GM23248 (cell line): ENCODE measurements around the gene TRIB2. TPM values are rescaled to one million over a fixed set of nuclear protein-coding genes. Genes with fewer than 3 reads are reported as not detected.

Source experiments
- DNase-seq: peaks from one replicate; pipeline ENCODE4 v3.0.0-alpha.2; 2015
- H2AFZ ChIP-seq: fragments of 200-600 bp; sonication (generic); 2 replicates; pipeline ENCODE4 v1.6.1; 2016; ENCODE audit warnings: antibody characterized with exemption
- H3F3A ChIP-seq: fragments of 200-600 bp; sonication (generic); 2 replicates; pipeline ENCODE4 v1.6.1; 2016; ENCODE audit warnings: mild to moderate bottlenecking, antibody characterized with exemption, mixed run types; ENCODE audit not compliant: insufficient read depth
- H3K27ac ChIP-seq: fragments of 200-600 bp; sonication (generic); 2 replicates; pipeline ENCODE4 v1.5.1; 2016; ENCODE audit warnings: mild to moderate bottlenecking
- H3K27me3 ChIP-seq: fragments of 200-600 bp; sonication (generic); replicated peaks from 2 replicates; pipeline ENCODE4 v1.6.1; 2016; ENCODE audit warnings: mild to moderate bottlenecking; ENCODE audit not compliant: insufficient read depth
- H3K36me3 ChIP-seq: fragments of 200-600 bp; sonication (generic); 2 replicates; pipeline ENCODE4 v1.6.1; 2016; ENCODE audit warnings: low read depth, mild to moderate bottlenecking
- H3K4me1 ChIP-seq: fragments of 200-600 bp; sonication (generic); 2 replicates; pipeline ENCODE4 v1.6.1; 2016; ENCODE audit warnings: mild to moderate bottlenecking; ENCODE audit not compliant: insufficient read depth
- H3K4me2 ChIP-seq: fragments of 200-600 bp; sonication (generic); one replicate; pipeline ENCODE4 v1.6.1; 2016; ENCODE audit warnings: mild to moderate bottlenecking; ENCODE audit not compliant: unreplicated experiment
- H3K4me3 ChIP-seq: fragments of 200-600 bp; sonication (generic); 2 replicates; pipeline ENCODE4 v1.5.1; 2016; ENCODE audit warnings: mild to moderate bottlenecking
- H3K79me2 ChIP-seq: fragments of 200-600 bp; sonication (generic); 2 replicates; pipeline ENCODE4 v1.6.1; 2016; ENCODE audit warnings: mild to moderate bottlenecking; ENCODE audit not compliant: insufficient read depth
- H3K9ac ChIP-seq: fragments of 200-600 bp; sonication (generic); 2 replicates; pipeline ENCODE4 v1.6.1; 2016; ENCODE audit warnings: mild to moderate bottlenecking
- H3K9me2 ChIP-seq: fragments of 200-600 bp; sonication (generic); 2 replicates; pipeline ENCODE4 v1.6.1; 2016; ENCODE audit warnings: mixed run types, mild to moderate bottlenecking, moderate library complexity; ENCODE audit not compliant: insufficient read depth
- H3K9me3 ChIP-seq: fragments of 200-600 bp; sonication (generic); one replicate; pipeline ENCODE4 v1.6.1; 2017; ENCODE audit warnings: low read depth
- H4K20me1 ChIP-seq: fragments of 200-600 bp; sonication (generic); 2 replicates; pipeline ENCODE4 v1.6.0; 2016; ENCODE audit not compliant: insufficient read depth
- EZH2 ChIP-seq: fragments of 200-600 bp; sonication (generic); IDR thresholded peaks from 2 replicates; pipeline ENCODE4 v1.6.1; 2018; ENCODE audit warnings: antibody characterized with exemption, mild to moderate bottlenecking; ENCODE audit not compliant: insufficient read depth, poor library complexity, severe bottlenecking
- EZH2phosphoT487 ChIP-seq: fragments of 200-600 bp; sonication (generic); IDR thresholded peaks from 2 replicates; pipeline ENCODE4 v1.6.1; 2018; ENCODE audit warnings: antibody characterized with exemption, moderate library complexity, mild to moderate bottlenecking, low read depth; ENCODE audit not compliant: insufficient read depth
- WGBS, 2 experiments: methylation state at CpG; one replicate each; pipeline ENCODE4 v1.1.6; 2015 to 2017; ENCODE audit warnings: low lambda C conversion rate in 2 of 2, low coverage in 1 of 2; ENCODE audit errors: missing lambda C conversion rate in 2 of 2; 5-methylcytosine and 5-hydroxymethylcytosine counted together
- in situ Hi-C: fragments of 300-500 bp; cut with MboI; formaldehyde crosslinking; loops from 2 replicates; pipeline ENCODE4 v1.15.0; 2020
- polyA plus RNA-seq: library from polyadenylated mRNA; unstranded; fragments of >200 nt; fragmentation: Nextera tagmentation; extraction: Ambion mirVana; gene quantifications from 2 replicates; pipeline ENCODE4 v1.2.1, GENCODE V29; 2016
- total RNA-seq: library from RNA; depleted of rRNA; stranded (reverse); fragments of >200 nt; shearing (Covaris generic); gene quantifications from 2 replicates; pipeline ENCODE4 v1.2.3, GENCODE V29; 2014

Gene TRIB2
- total and polyA plus RNA-seq, 2 experiments from 2014 or later: 31.5 to 46.9 TPM

DNA sequence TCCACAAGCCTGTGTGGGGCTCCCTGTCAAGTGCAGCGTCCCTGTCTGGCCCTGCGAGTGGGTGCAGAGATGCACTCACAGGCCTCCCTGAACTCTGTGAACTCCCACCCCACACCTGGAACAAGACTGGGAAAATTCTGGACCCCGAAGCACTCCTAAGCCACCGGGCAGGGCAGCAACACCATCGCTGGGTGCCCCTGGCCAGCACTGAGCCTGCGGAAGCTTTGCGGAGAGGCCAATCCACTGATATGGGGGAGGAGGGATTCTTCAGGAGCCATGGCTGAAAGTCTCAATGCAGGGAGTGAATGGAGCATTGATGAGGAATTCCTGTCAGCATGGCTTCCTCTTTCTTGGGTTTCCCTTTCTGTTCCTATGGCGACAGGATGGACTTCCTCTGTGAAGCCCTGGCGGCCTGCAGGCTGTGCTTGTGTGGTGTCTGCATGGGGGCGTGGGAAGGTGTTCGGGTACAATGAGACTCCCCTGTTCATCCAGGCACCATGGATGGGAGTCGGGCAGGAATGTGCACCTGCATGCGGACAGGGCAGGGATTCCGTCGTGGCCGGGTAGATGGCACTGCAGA, 15.1 kb downstream of the TRIB2 start:
- DNase-seq: no peak
- Histone ChIP-seq H3K9ac (no peak overlapping the region), H3K4me1 (no peaks in the 10 kb centered on the region), H3K9me2 (no peaks in the 10 kb centered on the region), H3K4me2 (no peak overlapping the region), H4K20me1 (no peaks in the 10 kb centered on the region; the same call in 1 of the 2 replicates), H3K27me3 (no peaks in the 10 kb centered on the region), H3K27ac (no peak overlapping the region), H2AFZ (no peak overlapping the region), H3F3A (no peaks in the 10 kb centered on the region), H3K4me3 (no peak overlapping the region), H3K79me2 (peaks cover 99% of the 10 kb centered on the region), H3K36me3 (peaks cover 39% of the 10 kb centered on the region), H3K9me3 (no peaks in the 10 kb centered on the region)
- WGBS, 2 experiments: 93 to 95% methylated on average over 16 of the region's 16 CpGs
- TF ChIP-seq EZH2phosphoT487: no peak
- TF ChIP-seq EZH2: no peak
- in situ Hi-C loops: no loop called here

DNA sequence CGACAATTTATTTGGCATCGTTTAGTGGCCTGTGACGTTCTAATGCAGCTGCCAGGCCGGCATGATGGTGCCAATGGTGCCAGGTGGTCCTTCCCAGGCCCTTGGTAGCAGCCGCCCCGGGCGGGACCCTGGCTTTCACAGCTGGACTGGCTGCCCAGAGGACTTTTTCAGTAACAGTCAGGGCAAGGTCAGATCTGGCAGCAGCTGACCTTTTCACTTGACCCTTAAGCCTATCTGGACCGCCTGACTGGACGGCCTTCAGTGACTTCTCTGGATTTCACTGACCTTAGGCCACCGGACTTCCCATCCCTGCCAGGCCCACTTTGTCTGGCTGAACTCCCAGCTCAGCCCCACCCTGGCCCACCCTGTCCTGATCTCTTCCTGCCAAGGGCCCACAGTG, 15.9 kb downstream of the TRIB2 start:
- WGBS, 2 experiments: 93 to 94% methylated on average over 10 of the region's 10 CpGs
- DNase-seq: no peak
- Histone ChIP-seq H3K9me2 (no peaks in the 10 kb centered on the region), H3K4me1 (no peaks in the 10 kb centered on the region), H3K4me2 (no peak overlapping the region), H4K20me1 (no peaks in the 10 kb centered on the region; the same call in 1 of the 2 replicates), H3F3A (no peaks in the 10 kb centered on the region), H3K36me3 (peaks cover 38% of the 10 kb centered on the region), H3K4me3 (no peak overlapping the region), H2AFZ (no peak overlapping the region), H3K27me3 (no peaks in the 10 kb centered on the region), H3K9ac (no peak overlapping the region), H3K27ac (no peak overlapping the region), H3K79me2 (peaks cover 99% of the 10 kb centered on the region), H3K9me3 (no peaks in the 10 kb centered on the region)
- in situ Hi-C loops: no loop called here
- TF ChIP-seq EZH2phosphoT487 (no peak), EZH2 (no peak)

DNA sequence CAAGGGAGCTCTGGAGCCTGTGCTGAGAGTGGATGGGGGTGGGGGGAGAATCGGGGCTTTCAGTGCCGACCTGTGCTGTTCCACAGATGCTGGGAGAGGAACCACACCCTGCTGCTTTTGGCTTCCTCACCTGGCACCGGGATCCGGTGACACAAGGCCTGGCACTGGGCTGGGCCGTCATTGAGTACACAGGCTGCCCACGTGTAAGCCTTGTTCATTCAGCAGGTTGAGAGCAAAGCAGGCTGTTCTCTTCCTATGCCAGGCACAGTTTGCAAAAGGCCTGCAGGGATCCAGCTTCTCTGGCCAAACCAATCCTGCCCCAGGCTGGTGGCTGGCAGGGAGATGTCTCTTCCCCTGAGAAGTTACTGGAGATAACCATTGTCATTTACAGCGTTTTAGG, 17.1 kb downstream of the TRIB2 start:
- Histone ChIP-seq H3K79me2 (peaks cover 93% of the 10 kb centered on the region), H3K9me3 (no peaks in the 10 kb centered on the region), H3K27me3 (no peaks in the 10 kb centered on the region), H3F3A (no peaks in the 10 kb centered on the region), H3K4me2 (no peak overlapping the region), H3K4me1 (no peaks in the 10 kb centered on the region), H2AFZ (no peak overlapping the region), H3K9me2 (no peaks in the 10 kb centered on the region), H3K27ac (no peak overlapping the region), H3K4me3 (no peak overlapping the region), H3K9ac (no peak overlapping the region), H3K36me3 (peaks cover 35% of the 10 kb centered on the region), H4K20me1 (no peaks in the 10 kb centered on the region; the same call in 1 of the 2 replicates)
- in situ Hi-C loops: no loop called here
- no peak for DNase-seq
- WGBS, 2 experiments: 27 to 31% methylated on average over 7 of the region's 7 CpGs
- TF ChIP-seq EZH2phosphoT487 (no peak), EZH2 (no peak)

DNA sequence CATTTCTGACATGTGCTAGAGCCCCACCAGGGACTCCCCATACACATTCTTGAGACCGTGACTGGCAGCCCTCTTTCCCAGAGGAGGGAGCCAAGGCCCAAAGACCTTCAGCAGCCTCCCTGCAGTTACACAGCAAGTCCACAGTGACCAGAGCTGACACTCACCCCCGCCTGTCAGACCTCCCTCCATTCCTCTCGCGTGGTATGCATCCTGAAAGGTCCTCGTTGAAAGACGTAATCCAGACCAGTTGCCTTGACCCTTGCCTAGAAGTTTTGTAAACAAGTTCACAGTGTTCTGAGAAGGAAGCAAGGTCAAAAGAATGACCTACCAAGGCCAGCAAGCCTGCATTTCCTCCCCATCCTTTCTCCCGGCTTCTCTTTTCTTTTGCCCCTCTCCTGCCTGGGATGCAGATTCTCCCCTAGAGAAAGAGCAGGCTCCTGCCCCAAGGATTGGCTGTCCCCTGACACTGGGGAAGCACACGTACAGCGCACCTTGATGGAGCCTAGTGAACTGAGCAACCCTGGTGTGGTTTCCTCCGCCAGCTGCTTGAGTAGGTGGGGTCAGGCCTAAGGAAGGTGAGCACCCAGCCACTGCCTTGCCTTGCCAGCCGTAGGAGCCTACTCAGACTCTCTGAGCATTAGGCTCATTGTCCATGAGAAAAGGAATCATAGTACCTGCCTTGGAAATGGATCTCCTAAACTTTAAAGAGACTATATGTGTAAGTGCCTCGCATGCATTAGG, 18.3 kb downstream of the TRIB2 start:
- DNase-seq: no peak
- no peaks in the 10 kb centered on the region for H3K27me3 ChIP-seq
- H3K9me3 ChIP-seq: no peaks in the 10 kb centered on the region
- H3K9ac ChIP-seq: no peak overlapping the region
- H3K79me2 ChIP-seq: peaks cover 81% of the 10 kb centered on the region
- H2AFZ ChIP-seq: no peak overlapping the region
- no peaks in the 10 kb centered on the region for H3K9me2 ChIP-seq
- TF ChIP-seq EZH2: no peak
- TF ChIP-seq EZH2phosphoT487: no peak
- in situ Hi-C loops: no loop called here
- no peaks in the 10 kb centered on the region for H3F3A ChIP-seq
- H3K27ac ChIP-seq: no peak overlapping the region
- 92 to 94% methylated on average over 12 of the region's 12 CpGs for WGBS, 2 experiments
- H4K20me1 ChIP-seq: no peaks in the 10 kb centered on the region; the same call in 1 of the 2 replicates
- no peak overlapping the region for H3K4me2 ChIP-seq
- no peak overlapping the region for H3K4me3 ChIP-seq
- H3K36me3 ChIP-seq: peaks cover 31% of the 10 kb centered on the region; the same call in 1 of the 2 replicates
- no peaks in the 10 kb centered on the region for H3K4me1 ChIP-seq
